Peyer's patch (tissue), 4 donors: ENCODE results near the gene REV3L.

Experiments used
- POLR2A ChIP-seq, 2 donors: fragments of 450-650 bp; IDR thresholded peaks; one replicate each; pipeline ENCODE4 v1.5.1; 2017; ENCODE audit warnings: antibody characterized with exemption in 2 of 2, mild to moderate bottlenecking in 2 of 2, moderate library complexity in 2 of 2
- TF ChIP-seq, protein P1 (sequence below), 6 experiments: fragments of 450-650 bp in 4 of 6; fragments of 200-600 bp in 2 of 6; sonication (generic) in 1 of 6; IDR thresholded peaks; one replicate each; pipeline ENCODE4 v1.5.1; 2017 to 2019; ENCODE audit warnings: antibody characterized with exemption in 6 of 6, mild to moderate bottlenecking in 3 of 6, moderate library complexity in 1 of 6

DNA sequence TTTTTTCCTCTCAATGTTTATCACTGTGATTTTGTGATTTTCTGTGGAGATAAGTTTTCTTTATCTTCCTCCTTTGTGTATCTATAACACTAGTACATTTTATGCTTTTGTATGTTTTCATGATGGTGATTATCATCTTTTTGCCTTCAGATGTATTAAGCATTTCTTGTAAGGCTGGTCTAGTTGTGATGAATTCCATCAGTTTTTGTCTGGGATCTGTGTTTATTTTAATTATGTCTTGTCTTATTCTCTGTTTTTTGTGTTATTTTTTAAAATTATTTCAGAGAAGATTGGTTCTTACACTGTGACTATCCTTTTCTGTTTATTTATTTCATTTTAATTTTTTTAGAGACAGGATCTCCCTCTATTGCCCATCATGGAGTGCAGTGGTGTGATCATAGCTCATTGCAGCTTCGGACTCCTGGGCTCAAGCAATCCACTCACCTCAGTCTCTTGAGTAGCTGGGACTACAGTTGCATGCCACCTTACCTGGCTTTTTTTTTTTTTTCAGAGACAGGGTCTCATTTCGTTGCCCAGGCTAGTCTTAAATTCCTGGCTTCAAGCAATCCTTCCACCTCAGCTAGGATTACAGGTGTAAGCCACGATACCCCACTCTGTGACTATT is 208.3 kb downstream of the REV3L start:
- TF ChIP-seq, protein P1, sequence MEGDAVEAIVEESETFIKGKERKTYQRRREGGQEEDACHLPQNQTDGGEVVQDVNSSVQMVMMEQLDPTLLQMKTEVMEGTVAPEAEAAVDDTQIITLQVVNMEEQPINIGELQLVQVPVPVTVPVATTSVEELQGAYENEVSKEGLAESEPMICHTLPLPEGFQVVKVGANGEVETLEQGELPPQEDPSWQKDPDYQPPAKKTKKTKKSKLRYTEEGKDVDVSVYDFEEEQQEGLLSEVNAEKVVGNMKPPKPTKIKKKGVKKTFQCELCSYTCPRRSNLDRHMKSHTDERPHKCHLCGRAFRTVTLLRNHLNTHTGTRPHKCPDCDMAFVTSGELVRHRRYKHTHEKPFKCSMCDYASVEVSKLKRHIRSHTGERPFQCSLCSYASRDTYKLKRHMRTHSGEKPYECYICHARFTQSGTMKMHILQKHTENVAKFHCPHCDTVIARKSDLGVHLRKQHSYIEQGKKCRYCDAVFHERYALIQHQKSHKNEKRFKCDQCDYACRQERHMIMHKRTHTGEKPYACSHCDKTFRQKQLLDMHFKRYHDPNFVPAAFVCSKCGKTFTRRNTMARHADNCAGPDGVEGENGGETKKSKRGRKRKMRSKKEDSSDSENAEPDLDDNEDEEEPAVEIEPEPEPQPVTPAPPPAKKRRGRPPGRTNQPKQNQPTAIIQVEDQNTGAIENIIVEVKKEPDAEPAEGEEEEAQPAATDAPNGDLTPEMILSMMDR (IDR thresholded peaks at IDR 0.05) = no peak
- TF ChIP-seq POLR2A (IDR thresholded peaks at IDR 0.05) = no peak
